Tibial nerve (tissue), 4 donors: Measurements from ENCODE around the gene PCDHB10.

Experiments used
- CTCF ChIP-seq, 5 experiments: fragments of 200-600 bp in 3 of 5; fragments of 450-650 bp in 2 of 5; sonication (generic) in 3 of 5; IDR thresholded peaks; one replicate each; pipeline ENCODE4 v1.5.1; 2016 to 2019; ENCODE audit warnings: antibody characterized with exemption in 5 of 5, mild to moderate bottlenecking in 3 of 5, moderate library complexity in 2 of 5
- EP300 ChIP-seq, 2 donors: sonication (generic); formaldehyde crosslinking; IDR thresholded peaks; one replicate each; pipeline ENCODE4 v1.6.1; 2017; ENCODE audit warnings: antibody characterized with exemption in 2 of 2, mild to moderate bottlenecking in 1 of 2
- POLR2A ChIP-seq, 2 donors: fragments of 450-650 bp; IDR thresholded peaks; one replicate each; pipeline ENCODE4 v1.6.1; 2017; ENCODE audit warnings: antibody characterized with exemption in 2 of 2, mild to moderate bottlenecking in 2 of 2, moderate library complexity in 2 of 2

DNA sequence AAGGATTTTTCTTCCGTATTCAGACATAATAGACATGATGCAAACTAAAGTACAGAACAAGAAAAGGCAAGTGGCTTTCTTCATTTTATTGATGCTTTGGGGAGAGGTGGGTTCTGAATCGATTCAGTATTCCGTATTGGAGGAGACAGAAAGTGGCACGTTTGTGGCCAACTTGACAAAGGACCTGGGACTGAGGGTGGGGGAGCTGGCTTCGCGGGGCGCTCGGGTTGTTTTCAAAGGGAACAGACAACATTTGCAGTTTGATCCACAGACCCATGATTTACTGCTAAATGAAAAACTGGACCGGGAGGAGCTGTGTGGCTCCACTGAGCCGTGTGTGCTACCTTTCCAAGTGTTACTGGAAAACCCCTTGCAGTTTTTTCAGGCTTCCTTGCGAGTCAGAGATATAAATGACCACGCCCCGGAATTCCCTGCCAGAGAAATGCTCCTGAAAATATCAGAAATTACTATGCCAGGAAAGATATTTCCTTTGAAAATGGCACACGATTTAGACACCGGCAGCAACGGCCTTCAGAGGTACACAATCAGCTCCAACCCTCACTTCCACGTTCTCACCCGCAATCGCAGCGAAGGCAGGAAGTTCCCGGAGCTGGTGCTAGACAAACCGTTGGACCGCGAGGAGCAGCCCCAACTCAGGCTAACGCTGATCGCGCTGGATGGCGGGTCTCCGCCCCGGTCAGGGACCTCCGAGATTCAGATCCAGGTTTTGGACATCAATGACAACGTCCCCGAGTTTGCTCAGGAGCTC lies 41.7 kb upstream of the PCDHB10 start:
- no peak for TF ChIP-seq CTCF (IDR thresholded peaks at IDR 0.05)
- TF ChIP-seq POLR2A (IDR thresholded peaks at IDR 0.05): no peak
- TF ChIP-seq EP300 (IDR thresholded peaks at IDR 0.05): no peak
